ENCODE results near the gene HUS1B. TPM values are rescaled to one million over a fixed set of nuclear protein-coding genes. Genes with fewer than 3 reads are reported as not detected.

Gene HUS1B
- total and polyA plus RNA-seq, 2 of the 13 experiments (the other 11 are each of a cell fraction or from before 2014, with no cell fraction given), result 0.18 to 0.40 TPM

DNA sequence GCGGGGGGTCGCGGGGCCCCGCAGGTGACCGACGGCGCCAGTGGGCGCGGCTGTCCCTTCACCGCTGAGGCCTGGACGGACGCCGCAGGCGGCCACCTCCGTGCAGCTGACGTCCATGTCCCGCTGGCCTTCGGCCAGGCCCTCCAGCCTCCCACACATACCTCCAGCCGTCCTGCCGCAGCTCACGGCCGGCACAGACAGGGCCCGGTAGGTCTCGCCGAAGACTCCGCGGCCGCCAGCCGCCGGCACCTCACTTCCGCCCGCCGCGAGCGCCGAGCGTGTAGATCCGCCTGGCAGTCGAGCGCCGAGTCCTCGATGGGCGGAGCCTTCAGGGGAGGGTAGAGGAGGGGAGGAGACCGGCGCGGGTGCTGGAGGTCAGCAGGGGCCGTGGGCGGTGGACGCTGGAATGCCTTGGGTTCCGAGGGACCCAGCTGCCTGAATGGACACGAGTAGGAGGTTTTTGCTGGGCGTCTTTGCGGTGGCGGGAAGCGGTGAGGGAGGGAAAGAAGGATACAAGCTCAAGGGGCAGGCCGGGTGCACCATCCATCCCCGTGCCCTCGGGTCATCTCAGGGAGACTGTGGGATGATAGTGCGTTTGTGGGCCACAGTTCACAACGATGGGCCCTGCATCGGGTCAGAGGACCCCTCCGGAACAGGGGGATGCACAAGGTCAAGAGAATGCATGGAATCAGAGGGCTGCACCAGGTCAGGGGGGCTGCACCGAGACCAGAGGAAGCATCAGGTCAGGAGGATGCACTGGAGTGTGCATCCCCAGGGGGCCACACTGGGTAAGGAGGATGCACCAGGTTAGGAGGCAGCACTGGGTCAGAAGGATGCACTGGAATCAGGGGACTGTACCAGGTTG lies 36.2 kb upstream of the HUS1B start, which contains the start of gene EXOC2 (continued):
- TF ChIP-seq MIER3 (CRISPR knock-in tag; IDR thresholded peaks at IDR 0.05; ENCODE audit: borderline replicate concordance) (peak; percentile 92; the same call in 1 of the 2 replicates), TRIM24 (CRISPR knock-in tag; IDR thresholded peaks at IDR 0.05) (no peak), ATAD3A (CRISPR knock-in tag; IDR thresholded peaks at IDR 0.05) (no peak), REL (CRISPR knock-in tag; conservative IDR thresholded peaks at IDR 0.05) (peak; percentile 86; the same call in 1 of the 2 replicates), RFX1 (IDR thresholded peaks at IDR 0.05) (no peak), SSRP1 (CRISPR knock-in tag; IDR thresholded peaks at IDR 0.05) (peak; percentile 88; the same call in 1 of the 2 replicates), ZNF451 (CRISPR knock-in tag; IDR thresholded peaks at IDR 0.05) (no peak; the same call in 1 of the 2 replicates), ELF3 (CRISPR knock-in tag; IDR thresholded peaks at IDR 0.05) (peak; percentile 92), ZNF724P (CRISPR knock-in tag; IDR thresholded peaks at IDR 0.05; ENCODE audit: borderline replicate concordance) (peak; percentile 93), PLRG1 (conservative IDR thresholded peaks at IDR 0.05) (no peak), SIX1 (CRISPR knock-in tag; IDR thresholded peaks at IDR 0.05; ENCODE audit: borderline replicate concordance) (no peak; the same call in 1 of the 2 replicates), POGZ (CRISPR knock-in tag; IDR thresholded peaks at IDR 0.05) (peak; percentile 92), RBM39 (IDR thresholded peaks at IDR 0.05; ENCODE audit: low read depth, low read length, poor library complexity, severe bottlenecking) (peak; percentile 100), KDM5B (CRISPR knock-in tag; IDR thresholded peaks at IDR 0.05; ENCODE audit: borderline replicate concordance) (peak; percentile 98), ZNF674 (CRISPR knock-in tag; IDR thresholded peaks at IDR 0.05; ENCODE audit: low read depth) (peak; percentile 82; the same call in 1 of the 2 replicates)
- TF ChIP-seq, protein P1, sequence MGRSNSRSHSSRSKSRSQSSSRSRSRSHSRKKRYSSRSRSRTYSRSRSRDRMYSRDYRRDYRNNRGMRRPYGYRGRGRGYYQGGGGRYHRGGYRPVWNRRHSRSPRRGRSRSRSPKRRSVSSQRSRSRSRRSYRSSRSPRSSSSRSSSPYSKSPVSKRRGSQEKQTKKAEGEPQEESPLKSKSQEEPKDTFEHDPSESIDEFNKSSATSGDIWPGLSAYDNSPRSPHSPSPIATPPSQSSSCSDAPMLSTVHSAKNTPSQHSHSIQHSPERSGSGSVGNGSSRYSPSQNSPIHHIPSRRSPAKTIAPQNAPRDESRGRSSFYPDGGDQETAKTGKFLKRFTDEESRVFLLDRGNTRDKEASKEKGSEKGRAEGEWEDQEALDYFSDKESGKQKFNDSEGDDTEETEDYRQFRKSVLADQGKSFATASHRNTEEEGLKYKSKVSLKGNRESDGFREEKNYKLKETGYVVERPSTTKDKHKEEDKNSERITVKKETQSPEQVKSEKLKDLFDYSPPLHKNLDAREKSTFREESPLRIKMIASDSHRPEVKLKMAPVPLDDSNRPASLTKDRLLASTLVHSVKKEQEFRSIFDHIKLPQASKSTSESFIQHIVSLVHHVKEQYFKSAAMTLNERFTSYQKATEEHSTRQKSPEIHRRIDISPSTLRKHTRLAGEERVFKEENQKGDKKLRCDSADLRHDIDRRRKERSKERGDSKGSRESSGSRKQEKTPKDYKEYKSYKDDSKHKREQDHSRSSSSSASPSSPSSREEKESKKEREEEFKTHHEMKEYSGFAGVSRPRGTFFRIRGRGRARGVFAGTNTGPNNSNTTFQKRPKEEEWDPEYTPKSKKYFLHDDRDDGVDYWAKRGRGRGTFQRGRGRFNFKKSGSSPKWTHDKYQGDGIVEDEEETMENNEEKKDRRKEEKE (IDR thresholded peaks at IDR 0.05), result no peak
- TF ChIP-seq, protein P2, sequence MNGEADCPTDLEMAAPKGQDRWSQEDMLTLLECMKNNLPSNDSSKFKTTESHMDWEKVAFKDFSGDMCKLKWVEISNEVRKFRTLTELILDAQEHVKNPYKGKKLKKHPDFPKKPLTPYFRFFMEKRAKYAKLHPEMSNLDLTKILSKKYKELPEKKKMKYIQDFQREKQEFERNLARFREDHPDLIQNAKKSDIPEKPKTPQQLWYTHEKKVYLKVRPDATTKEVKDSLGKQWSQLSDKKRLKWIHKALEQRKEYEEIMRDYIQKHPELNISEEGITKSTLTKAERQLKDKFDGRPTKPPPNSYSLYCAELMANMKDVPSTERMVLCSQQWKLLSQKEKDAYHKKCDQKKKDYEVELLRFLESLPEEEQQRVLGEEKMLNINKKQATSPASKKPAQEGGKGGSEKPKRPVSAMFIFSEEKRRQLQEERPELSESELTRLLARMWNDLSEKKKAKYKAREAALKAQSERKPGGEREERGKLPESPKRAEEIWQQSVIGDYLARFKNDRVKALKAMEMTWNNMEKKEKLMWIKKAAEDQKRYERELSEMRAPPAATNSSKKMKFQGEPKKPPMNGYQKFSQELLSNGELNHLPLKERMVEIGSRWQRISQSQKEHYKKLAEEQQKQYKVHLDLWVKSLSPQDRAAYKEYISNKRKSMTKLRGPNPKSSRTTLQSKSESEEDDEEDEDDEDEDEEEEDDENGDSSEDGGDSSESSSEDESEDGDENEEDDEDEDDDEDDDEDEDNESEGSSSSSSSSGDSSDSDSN (CRISPR knock-in tag; IDR thresholded peaks at IDR 0.05), result peak; percentile 97
- TF ChIP-seq, protein P3, sequence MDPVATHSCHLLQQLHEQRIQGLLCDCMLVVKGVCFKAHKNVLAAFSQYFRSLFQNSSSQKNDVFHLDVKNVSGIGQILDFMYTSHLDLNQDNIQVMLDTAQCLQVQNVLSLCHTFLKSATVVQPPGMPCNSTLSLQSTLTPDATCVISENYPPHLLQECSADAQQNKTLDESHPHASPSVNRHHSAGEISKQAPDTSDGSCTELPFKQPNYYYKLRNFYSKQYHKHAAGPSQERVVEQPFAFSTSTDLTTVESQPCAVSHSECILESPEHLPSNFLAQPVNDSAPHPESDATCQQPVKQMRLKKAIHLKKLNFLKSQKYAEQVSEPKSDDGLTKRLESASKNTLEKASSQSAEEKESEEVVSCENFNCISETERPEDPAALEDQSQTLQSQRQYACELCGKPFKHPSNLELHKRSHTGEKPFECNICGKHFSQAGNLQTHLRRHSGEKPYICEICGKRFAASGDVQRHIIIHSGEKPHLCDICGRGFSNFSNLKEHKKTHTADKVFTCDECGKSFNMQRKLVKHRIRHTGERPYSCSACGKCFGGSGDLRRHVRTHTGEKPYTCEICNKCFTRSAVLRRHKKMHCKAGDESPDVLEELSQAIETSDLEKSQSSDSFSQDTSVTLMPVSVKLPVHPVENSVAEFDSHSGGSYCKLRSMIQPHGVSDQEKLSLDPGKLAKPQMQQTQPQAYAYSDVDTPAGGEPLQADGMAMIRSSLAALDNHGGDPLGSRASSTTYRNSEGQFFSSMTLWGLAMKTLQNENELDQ (CRISPR knock-in tag; IDR thresholded peaks at IDR 0.05; ENCODE audit: borderline replicate concordance), result peak; percentile 94
- TF ChIP-seq, protein P4, sequence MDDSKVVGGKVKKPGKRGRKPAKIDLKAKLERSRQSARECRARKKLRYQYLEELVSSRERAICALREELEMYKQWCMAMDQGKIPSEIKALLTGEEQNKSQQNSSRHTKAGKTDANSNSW (CRISPR knock-in tag; IDR thresholded peaks at IDR 0.05; ENCODE audit: borderline replicate concordance), result no peak
- TF ChIP-seq, protein P5, sequence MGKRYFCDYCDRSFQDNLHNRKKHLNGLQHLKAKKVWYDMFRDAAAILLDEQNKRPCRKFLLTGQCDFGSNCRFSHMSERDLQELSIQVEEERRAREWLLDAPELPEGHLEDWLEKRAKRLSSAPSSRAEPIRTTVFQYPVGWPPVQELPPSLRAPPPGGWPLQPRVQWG (CRISPR knock-in tag; IDR thresholded peaks at IDR 0.05; ENCODE audit: borderline replicate concordance, low read depth), result no peak
